K562 (cell line): ENCODE measurements around the gene RNF212B. TPM values are rescaled to one million over a fixed set of nuclear protein-coding genes. Genes with fewer than 3 reads are reported as not detected.

Experiments
- AFF4 ChIP-seq: sonication (generic); formaldehyde crosslinking; IDR thresholded peaks from 2 replicates; pipeline ENCODE4 v1.8.0; 2023; ENCODE audit warnings: mild to moderate bottlenecking, missing genetic modification reagents
- BRD4 ChIP-seq: fragments of 200-600 bp; sonication (generic); IDR thresholded peaks from 2 replicates; pipeline ENCODE4 v1.6.1; 2017; ENCODE audit warnings: inconsistent platforms
- CHAMP1 ChIP-seq: fragments of 450-650 bp; IDR thresholded peaks from 2 replicates; pipeline ENCODE4 v1.6.1; 2016; ENCODE audit warnings: mild to moderate bottlenecking
- E4F1 ChIP-seq: fragments of 250-450 bp; sonication (Bioruptor Pico); IDR thresholded peaks from 2 replicates; pipeline ENCODE4 v1.5.0; 2021; ENCODE audit warnings: mild to moderate bottlenecking, borderline replicate concordance
- ILF3 ChIP-seq: fragments of 450-650 bp; IDR thresholded peaks from 2 replicates; pipeline ENCODE4 v1.6.1; 2018; ENCODE audit warnings: antibody characterized with exemption, mild to moderate bottlenecking, moderate library complexity, borderline replicate concordance
- KHSRP ChIP-seq: fragments of 450-650 bp; IDR thresholded peaks from 2 replicates; pipeline ENCODE4 v1.6.1; 2017
- MCM5 ChIP-seq: fragments of 450-650 bp; IDR thresholded peaks from 2 replicates; pipeline ENCODE4 v1.6.1; 2016; ENCODE audit warnings: low read depth
- MXI1 ChIP-seq: IDR thresholded peaks from 2 replicates; pipeline ENCODE4 v1.6.1; 2011; ENCODE audit warnings: low read depth, mild to moderate bottlenecking, improper control_type of control experiment, low read length
- NBN ChIP-seq: fragments of 450-650 bp; IDR thresholded peaks from 2 replicates; pipeline ENCODE4 v1.6.1; 2016; ENCODE audit warnings: low read depth, mild to moderate bottlenecking
- RBBP5 ChIP-seq: fragments of 200-600 bp; sonication (generic); IDR thresholded peaks from 2 replicates; pipeline ENCODE4 v1.6.1; 2012; ENCODE audit warnings: borderline replicate concordance, mild to moderate bottlenecking, low read length, control low read depth, inconsistent platforms; ENCODE audit not compliant: insufficient read depth, poor library complexity, severe bottlenecking
- SNRNP70 ChIP-seq: fragments of 200-400 bp; formaldehyde crosslinking; optimal IDR thresholded peaks from 2 replicates; pipeline ENCODE3; 2017; ENCODE audit warnings: low read depth, low read length
- SREBF1 ChIP-seq: fragments of 150-350 bp; IDR thresholded peaks from 2 replicates; pipeline ENCODE4 v1.6.1; 2014; ENCODE audit warnings: antibody characterized with exemption, low read depth, low read length, borderline replicate concordance
- TAF7 ChIP-seq: fragments of 450-650 bp; IDR thresholded peaks from 2 replicates; pipeline ENCODE4 v1.6.1; 2016; ENCODE audit warnings: missing genetic modification characterization, missing compliant biosample characterization
- ZBTB34 ChIP-seq: fragments of 250-450 bp; sonication (Bioruptor Pico); IDR thresholded peaks from 2 replicates; pipeline ENCODE4 v1.8.0; 2021; ENCODE audit warnings: mild to moderate bottlenecking, moderate library complexity
- ZNF589 ChIP-seq: fragments of 200-800 bp; sonication (Bioruptor generic); IDR thresholded peaks from 2 replicates; pipeline ENCODE4 v1.6.1; 2016; ENCODE audit warnings: low read depth, missing genetic modification characterization, missing compliant biosample characterization
- ZNF785 ChIP-seq: fragments of 250-450 bp; sonication (Bioruptor Pico); IDR thresholded peaks from 2 replicates; pipeline ENCODE4 v1.4.0; 2020; ENCODE audit warnings: mild to moderate bottlenecking
- polyA plus RNA-seq, 8 experiments: library from polyadenylated mRNA; depleted of rRNA in 4 of 8; stranded (reverse) in 5 of 8; unstranded in 3 of 8; fragments of >200 nt; fragmentation: Nextera tagmentation in 2 of 8; fragmentation: Illumina TruSeq in 1 of 8; extraction: Ambion mirVana in 2 of 8; extraction: Trizol in 1 of 8; gene quantifications; 2 replicates each; pipeline versions ENCODE4 v1.2.1 to v1.2.3, GENCODE V29; 2011 to 2014; ENCODE audit warnings: inconsistent platforms in 1 of 8, missing spikeins in 1 of 8
- total RNA-seq, 7 experiments: library from RNA; depleted of rRNA in 6 of 7; stranded (reverse); fragments of >200 nt in 6 of 7; fragmentation: Illumina TruSeq in 2 of 7; extraction: Trizol in 2 of 7; gene quantifications; 2 replicates each; pipeline versions ENCODE4 v1.2.1 to v1.2.3, GENCODE V29; 2011 to 2021; ENCODE audit warnings: low replicate concordance in 1 of 7

RNF212B gene
- total and polyA plus RNA-seq, 9 of the 15 experiments (the other 6 are each of a cell fraction or from before 2014, with no cell fraction given) = 0.15 to 0.43 (median 0.27) TPM; not detected in 3

- no peak for TF ChIP-seq SREBF1
- 0 out of 2 replicates have a peak, but pooled peaks have one; percentile 31 for TF ChIP-seq BRD4
- TF ChIP-seq ILF3 = no peak
- no peak for TF ChIP-seq CHAMP1
- TF ChIP-seq ZNF589 (CRISPR knock-in tag) = no peak
- TF ChIP-seq MXI1 = peak; percentile 53; the same call in 1 of the 2 replicates
- TF ChIP-seq KHSRP = peak; percentile 78; the same call in 1 of the 2 replicates
- no peak for TF ChIP-seq TAF7 (tag)
- TF ChIP-seq MCM5 = no peak
- peak; percentile 79 for TF ChIP-seq RBBP5
- TF ChIP-seq ZBTB34 (CRISPR knock-in tag) = no peak
- TF ChIP-seq E4F1 = no peak
- TF ChIP-seq NBN = peak; percentile 90; the same call in 1 of the 2 replicates
- no peak for TF ChIP-seq SNRNP70
- no peak for TF ChIP-seq ZNF785 (CRISPR knock-in tag)
- 0 out of 2 replicates have a peak, but pooled peaks have one; percentile 46 for TF ChIP-seq AFF4 (CRISPR knock-in tag)
These were observed 68.8 kb downstream of the RNF212B start, which contains the start of gene BCL2L2 (continued) for GRCh38 chr14:23306412-23307145.
